Measurements from ENCODE around the gene AGBL1.

AGBL1 gene

DNA sequence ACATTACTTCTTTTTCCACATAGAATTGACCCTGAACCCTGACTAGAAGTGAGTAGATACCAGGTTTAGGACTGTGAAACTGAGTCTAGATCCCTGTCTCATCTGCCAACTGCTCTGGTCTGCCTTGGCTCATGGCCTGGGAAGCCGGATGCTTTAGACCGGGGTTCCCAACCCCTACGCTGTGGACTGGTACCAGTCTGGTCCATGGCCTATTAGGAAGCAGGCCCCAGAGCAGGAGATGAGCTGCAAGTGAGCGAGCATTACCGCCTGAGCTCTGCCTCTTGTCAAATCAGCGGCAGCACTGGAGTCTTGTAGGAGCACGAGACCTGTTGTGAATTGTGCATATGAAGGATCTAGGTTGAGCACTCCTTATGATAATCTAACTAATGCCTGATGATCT is 734.2 kb downstream of the AGBL1 start:
- DNase-seq (ENCODE audit: low read depth): no peak

DNA sequence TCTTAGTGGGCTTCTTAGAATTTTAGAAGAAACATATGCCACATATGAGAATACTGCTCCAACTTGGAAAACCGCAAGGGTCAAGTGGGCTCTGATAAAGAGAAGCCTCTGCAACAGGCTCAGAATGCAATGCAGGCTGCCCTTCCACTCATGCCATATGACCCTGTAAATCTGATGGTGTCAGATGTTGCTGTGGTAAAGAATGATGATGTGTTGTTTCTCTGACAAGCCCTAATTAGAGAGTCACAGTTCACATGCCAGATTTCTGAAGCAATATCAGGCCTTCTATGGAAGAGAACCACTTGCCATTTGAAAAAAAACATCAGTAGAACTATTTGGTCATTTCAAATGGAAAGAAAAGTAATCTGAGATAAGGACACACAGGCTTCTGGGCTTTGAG is 749.6 kb downstream of the AGBL1 start:
- DNase-seq (ENCODE audit: low read depth): no peak

- DNase-seq (ENCODE audit: low read depth): no peak
Measured at GRCh38 chr15:86830304-86830703, 750.6 kb downstream of the AGBL1 start.

DNA sequence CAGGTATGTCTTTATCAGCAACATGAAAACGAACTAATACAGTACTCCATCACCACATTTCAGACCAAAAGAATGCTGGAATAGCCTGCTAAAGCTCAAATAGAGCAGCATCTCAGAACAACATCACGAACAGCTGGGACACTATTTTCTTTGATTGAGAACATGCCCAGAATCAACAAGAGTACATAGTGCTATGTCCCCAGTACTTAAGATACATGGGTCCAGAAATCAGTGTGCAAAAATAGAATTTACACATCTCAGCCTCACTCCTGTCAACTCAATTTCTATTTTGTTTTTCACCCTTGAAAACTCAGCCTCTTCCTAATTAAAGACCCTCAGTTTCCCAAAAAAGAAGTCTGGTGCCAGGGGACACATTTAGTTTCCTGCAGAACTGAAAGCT is 753.9 kb downstream of the AGBL1 start:
- DNase-seq (ENCODE audit: low read depth): no peak

- no peak for DNase-seq (ENCODE audit: low read depth)
Measured at GRCh38 chr15:86834115-86834863, 754.6 kb downstream of the AGBL1 start.

DNA sequence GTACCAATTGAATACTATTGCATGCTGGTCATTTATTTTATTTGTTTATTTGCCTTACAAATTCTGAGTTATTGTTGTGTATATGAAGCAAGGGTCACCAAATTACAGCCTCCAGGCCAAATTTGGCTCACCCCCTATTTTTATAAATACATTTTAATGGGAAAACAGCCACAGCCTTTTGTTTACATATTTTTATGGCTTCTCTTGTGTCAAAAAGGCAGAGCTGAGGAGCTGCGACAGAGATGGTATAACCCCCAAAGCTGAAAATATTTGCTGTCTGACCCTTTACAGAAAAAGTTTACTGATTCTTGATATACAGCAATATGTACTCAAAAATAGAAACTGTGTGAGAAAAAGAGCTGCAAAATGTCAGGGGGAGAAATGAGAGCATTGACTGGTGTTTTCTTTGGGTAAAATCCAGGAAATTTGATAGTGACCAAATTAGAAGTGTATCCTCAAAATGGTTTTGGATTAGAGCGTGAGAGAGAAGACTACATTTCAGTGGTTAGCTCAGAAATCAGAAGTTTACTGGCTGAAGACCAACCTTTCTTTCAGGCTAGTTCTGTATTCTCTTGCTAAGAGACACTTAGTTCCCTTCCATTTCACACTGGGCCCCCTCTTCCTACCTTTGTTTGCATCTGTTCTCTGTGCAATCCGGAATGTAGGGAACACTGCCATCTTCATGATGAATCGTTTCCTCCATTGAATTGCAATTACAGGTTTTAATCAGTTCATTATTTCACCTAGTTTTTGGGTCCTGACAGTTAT is 757.8 kb downstream of the AGBL1 start:
- no peak for DNase-seq (ENCODE audit: low read depth)

DNA sequence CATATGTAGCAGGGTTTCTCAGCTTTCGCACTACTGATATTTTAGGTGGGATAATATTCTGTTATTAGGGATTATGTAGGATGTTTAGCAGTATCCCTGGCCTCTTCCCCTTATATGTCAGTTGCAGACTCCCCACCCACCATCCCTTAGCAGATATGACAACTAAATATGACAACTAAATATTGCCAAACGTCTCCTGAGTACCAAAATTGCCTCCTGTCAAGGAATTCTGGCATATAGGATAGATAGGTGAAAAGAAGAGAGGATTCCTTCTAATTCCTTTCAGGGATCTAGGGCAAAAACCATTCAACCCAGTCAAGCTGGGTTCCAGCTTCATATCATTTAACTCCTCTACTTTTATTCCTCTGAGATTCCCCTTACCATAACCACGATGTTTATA is 759.8 kb downstream of the AGBL1 start:
- DNase-seq (ENCODE audit: low read depth): no peak

DNA sequence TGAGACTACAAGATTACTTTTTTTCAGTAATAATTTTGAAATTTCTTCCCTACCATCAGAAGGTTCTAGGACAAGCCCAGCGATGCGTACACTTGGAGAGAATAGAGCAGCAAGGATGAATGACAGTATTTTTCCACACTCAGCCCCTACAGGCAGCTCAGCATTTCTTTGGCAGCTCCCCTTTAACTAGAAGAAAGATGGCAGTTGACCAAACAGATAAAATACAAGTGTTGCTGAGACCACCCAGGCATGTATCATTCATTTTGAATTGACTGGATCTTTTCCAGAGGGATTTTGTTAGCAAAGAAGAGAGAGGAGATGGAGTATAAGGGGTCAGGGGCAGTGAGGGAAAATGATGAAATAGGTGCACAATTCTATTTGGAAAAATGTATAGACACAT is 761.3 kb downstream of the AGBL1 start:
- no peak for DNase-seq (ENCODE audit: low read depth)

DNA sequence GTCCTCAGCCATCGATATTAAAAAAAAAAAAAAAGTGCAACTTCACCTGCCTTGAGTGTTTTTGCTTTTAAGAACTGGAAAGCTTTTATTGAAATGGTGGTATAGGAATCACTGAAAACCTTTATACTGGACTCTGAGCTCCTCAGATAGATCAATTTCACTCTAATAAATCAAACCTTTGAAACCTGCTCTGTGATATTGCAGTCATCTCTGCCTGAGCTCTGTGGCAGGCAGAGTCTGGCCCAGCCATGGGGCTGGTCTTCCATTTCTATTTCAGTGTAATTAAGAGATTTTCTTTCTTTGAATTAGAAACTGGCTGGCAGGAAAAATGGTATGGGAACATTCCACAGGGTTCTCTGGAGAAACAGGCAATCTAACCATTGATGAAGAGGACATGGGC is 762.5 kb downstream of the AGBL1 start:
- no peak for DNase-seq (ENCODE audit: low read depth)

DNA sequence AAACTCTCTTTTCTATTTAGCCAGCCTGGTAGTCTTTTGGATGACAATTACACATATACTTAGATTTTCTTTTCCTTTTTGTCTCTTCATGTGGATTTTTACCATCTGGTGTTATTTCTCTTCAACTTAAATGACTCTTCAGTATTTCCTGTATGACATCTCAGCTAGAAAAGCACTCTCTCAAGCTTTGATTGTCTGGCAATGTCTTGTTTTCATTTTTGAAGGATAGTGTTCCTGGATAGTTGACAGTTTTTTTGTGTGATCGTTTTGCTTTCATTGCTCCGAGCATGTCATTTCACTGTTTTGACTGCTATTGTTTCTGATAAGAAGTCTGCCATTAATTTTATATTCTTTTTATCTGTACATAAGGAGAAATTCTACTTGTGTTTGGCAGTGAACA is 766.4 kb downstream of the AGBL1 start:
- no peak for DNase-seq (ENCODE audit: low read depth)

DNA sequence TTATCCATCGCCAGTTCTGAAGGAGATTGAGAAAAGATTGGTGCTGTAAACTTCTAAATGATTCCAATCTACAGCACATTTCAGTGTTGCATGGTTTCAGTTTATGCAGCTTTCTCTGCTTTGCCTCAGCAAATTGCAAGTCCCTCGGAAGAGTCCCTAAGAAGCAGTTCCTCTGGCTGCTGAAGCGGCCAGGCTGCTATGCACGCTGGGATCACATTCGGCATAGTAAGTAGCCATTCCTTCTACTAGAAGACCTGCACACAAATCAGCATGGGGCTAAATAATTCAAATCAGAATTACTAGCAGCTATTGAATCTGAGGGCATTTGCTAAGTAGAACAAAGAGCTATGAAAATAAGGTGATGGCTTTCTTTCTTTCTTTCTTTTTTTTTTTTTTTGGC is 769.5 kb downstream of the AGBL1 start:
- no peak for DNase-seq (ENCODE audit: low read depth)

DNA sequence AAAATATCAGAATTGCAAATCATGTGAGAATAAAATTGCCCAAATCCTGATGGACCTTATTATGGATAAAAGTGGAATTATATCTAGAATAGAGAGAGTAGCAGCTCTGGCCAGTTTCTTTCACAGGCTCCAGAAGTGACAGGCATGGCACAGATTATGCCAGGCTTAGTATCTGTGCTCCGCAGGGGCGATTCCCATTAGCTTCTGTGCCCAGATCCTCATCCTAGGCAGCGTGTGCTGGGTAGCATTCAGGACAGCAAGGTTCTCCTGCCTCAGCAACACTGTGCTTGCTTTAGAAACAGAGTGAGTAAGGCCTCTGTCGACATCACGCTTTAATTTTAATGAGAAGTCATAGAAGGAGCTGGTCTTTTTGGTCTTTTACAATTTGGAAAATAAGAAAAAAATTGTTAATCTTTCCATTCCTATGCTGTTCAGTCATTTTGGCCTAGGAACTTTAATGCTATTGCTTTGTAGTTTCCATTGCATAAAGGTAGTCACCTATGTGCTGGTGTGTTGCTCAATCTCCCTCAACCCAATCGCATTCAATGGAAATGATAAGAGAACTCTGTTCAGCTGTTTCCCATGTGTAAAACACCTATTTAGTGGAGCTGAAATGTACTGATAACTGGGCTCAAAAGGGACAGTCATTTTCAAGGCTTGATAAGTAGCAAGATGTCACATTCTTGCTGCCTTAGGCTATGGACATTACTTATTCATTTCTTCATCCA is 770.1 kb downstream of the AGBL1 start:
- no peak for DNase-seq (ENCODE audit: low read depth)

- no peak for DNase-seq (ENCODE audit: low read depth)
Measured at GRCh38 chr15:86850939-86851338, 771.3 kb downstream of the AGBL1 start.

GRCh38 chr15:86852741-86853140 is 773.1 kb downstream of the AGBL1 start:
- no peak for DNase-seq (ENCODE audit: low read depth)

- DNase-seq (ENCODE audit: low read depth): no peak
Measured at GRCh38 chr15:86854176-86854575, 774.5 kb downstream of the AGBL1 start.

DNA sequence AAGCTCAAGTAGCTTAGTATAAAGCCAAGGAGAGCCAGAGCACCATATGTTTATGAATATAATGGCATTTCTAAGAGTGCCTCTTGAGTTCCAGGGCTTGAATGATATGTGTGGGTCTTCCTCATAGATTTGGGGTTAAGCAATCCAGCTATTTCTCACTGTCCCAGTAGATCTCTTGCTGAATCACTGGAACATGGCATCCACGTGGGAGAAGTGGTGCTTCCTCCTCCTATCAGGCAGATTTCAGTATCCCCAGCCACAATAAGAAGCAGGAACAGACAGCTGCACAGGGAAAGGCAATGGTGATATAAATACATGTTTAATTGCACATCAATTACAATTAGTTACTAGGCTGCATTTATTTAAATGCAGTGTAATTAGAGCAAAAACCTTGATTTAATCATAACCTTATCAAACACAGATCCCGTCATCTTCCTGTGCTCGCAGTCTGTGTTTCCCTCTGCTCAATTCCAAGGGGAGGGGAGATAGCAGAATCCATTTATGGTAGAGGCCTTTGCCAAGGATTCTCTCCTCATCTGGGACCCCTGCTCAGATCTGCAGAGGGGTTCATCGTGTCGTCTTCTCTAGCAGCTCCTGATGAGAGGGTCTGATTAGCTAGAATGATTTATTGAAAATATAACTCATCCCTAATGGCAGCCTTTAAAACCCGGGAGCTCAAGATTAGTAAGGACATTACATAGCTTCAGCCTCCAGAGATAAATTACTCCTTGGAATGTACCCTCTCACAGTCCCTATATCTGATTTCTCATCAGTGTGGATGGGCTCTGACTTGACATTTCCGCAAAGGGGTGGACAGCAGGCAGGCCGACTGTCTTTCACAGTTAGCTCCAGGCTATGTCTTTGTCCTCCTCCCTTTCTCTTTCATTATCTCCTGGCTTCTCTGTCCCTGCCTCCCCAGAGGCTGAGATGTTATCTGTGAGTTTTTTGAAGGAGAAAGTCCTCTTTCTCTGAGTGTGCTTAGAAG is 775.9 kb downstream of the AGBL1 start:
- DNase-seq (ENCODE audit: low read depth): no peak

GRCh38 chr15:86857701-86858100 is 778.0 kb downstream of the AGBL1 start:
- no peak for DNase-seq (ENCODE audit: low read depth)

DNA sequence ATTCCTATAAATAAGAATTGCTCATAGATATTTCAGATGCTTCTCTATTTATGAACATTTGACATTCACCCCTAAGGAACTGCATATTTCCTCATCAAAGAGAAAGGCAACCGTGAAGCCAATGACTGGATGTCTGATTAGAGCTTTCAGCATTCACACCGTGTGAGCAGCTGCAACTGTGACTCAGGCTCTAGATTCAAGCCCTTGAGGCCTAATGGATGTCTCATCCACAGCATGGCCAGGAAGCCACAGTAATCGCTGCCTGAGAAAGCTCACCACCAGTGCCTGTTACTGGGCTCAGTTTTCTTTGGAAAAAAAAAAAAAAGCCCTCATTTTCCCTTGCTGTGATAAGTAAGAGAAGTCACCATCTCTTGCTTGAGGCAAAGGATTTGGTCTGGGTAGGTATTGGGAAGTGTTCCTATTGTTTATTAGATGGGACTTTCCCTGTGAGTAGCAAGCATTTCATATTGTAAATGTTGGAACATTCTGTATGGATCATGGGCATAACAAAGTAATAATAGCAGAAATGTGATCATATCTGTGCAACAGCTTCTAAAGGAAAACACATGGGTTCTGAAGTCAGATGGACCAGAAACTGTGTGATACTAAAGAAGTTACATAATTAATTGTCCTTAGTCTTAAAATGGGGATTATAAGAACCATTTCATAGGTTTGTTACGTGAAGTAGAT is 783.7 kb downstream of the AGBL1 start:
- no peak for DNase-seq (ENCODE audit: low read depth)

GRCh38 chr15:86865920-86866319 is 786.2 kb downstream of the AGBL1 start:
- no peak for DNase-seq (ENCODE audit: low read depth)

DNA sequence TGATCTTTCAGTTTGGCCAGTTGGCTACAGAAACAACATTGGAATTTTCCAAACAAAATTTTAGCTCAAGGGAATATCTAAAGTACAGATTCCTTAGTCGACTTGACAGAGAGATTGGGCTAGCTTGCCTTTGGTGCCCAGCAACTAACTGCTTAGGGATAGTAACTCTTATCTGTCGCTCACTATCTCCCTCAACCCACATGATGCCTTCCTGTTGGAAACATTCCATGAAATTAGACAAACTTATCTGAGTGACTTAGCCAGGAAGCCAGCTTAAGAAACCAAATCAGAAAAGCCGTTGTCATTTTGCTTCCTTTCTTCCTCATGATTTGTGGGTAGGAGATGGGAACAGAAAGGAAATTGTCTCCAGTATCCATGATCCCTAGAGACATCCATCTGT is 791.2 kb downstream of the AGBL1 start:
- DNase-seq (ENCODE audit: low read depth): no peak

GRCh38 chr15:86871964-86872363 is 792.3 kb downstream of the AGBL1 start:
- no peak for DNase-seq (ENCODE audit: low read depth)

Data from T follicular helper cell (primary cell).